AG09309 (cell line): ENCODE results near the gene TMEM131L.

Experiments used
- DNase-seq: peaks from one replicate; pipeline ENCODE4 v3.0.0-alpha.2; 2010; ENCODE audit warnings: low read depth
- H3K4me3 ChIP-seq: 2 replicates; pipeline ENCODE4 v1.5.1; 2011; ENCODE audit warnings: mild to moderate bottlenecking, low read depth, low read length, moderate library complexity; ENCODE audit not compliant: control insufficient read depth
- CTCF ChIP-seq: IDR thresholded peaks from 2 replicates; pipeline ENCODE4 v1.5.1; 2011; ENCODE audit warnings: mild to moderate bottlenecking, low read depth, low read length, inconsistent platforms; ENCODE audit not compliant: insufficient read depth, control insufficient read depth; ENCODE audit errors: missing control alignments

TMEM131L gene

GRCh38 chr4:153634738-153635353, 168.7 kb downstream of the TMEM131L start:
- no peak overlapping the region for H3K4me3 ChIP-seq
- peak; percentile 67 for TF ChIP-seq CTCF
- no peak for DNase-seq

GRCh38 chr4:153635846-153636245, 169.7 kb downstream of the TMEM131L start:
- no peak overlapping the region for H3K4me3 ChIP-seq
- TF ChIP-seq CTCF: no peak
- no peak for DNase-seq

- H3K4me3 ChIP-seq: no peak overlapping the region
- DNase-seq: no peak
- no peak for TF ChIP-seq CTCF
These were observed 171.0 kb downstream of the TMEM131L start for GRCh38 chr4:153637201-153637600.

GRCh38 chr4:153638011-153638410, 171.9 kb downstream of the TMEM131L start:
- no peak for DNase-seq
- no peak overlapping the region for H3K4me3 ChIP-seq
- no peak for TF ChIP-seq CTCF

- no peak overlapping the region for H3K4me3 ChIP-seq
- no peak for DNase-seq
- TF ChIP-seq CTCF: no peak
These were observed 172.8 kb downstream of the TMEM131L start for GRCh38 chr4:153638999-153639398.

- TF ChIP-seq CTCF: no peak
- DNase-seq: no peak
- no peak overlapping the region for H3K4me3 ChIP-seq
These were observed 174.0 kb downstream of the TMEM131L start for GRCh38 chr4:153639833-153640802.
